Right lobe of liver (tissue), 6 donors: ENCODE results near the gene SUCLG2. TPM values are rescaled to one million over a fixed set of nuclear protein-coding genes. Genes with fewer than 3 reads are reported as not detected.

Source experiments
- ATAC-seq, 4 donors: fragments of 200-7000 bp; cut with Tn5 transposase; one replicate each; pipeline ENCODE4 v1.9.1; 2020; ENCODE audit warnings: mild to moderate bottlenecking in 4 of 4, moderate library complexity in 4 of 4
- DNase-seq, 3 donors: peaks; one replicate each; pipeline ENCODE4 v3.0.0-alpha.2; 2020
- H3K27ac ChIP-seq, 3 donors: fragments of 200-600 bp; one replicate each; pipeline ENCODE4 v1.8.0; 2022
- H3K27me3 ChIP-seq, 2 donors: fragments of 200-600 bp; one replicate each; pipeline ENCODE4 v1.8.0; 2022
- H3K36me3 ChIP-seq, 4 donors: fragments of 200-600 bp; sonication (generic) in 1 of 4; one replicate each; pipeline versions ENCODE4 v1.5.1 to v1.8.0; 2017 to 2022; ENCODE audit warnings: control low read depth in 1 of 4
- H3K4me1 ChIP-seq, 4 donors: fragments of 200-600 bp; sonication (generic) in 1 of 4; one replicate each; pipeline versions ENCODE4 v1.5.1 to v1.8.0; 2017 to 2022; ENCODE audit warnings: control low read depth in 1 of 4
- H3K4me3 ChIP-seq, 3 donors: fragments of 200-600 bp; one replicate each; pipeline ENCODE4 v1.8.0; 2022
- H3K9me3 ChIP-seq, 4 donors: fragments of 200-600 bp; sonication (generic) in 1 of 4; one replicate each; pipeline versions ENCODE4 v1.5.1 to v1.8.0; 2017 to 2022; ENCODE audit warnings: control low read depth in 1 of 4
- CTCF ChIP-seq, 4 donors: fragments of 200-600 bp in 3 of 4; fragments of 450-650 bp in 1 of 4; IDR thresholded peaks; one replicate each; pipeline versions ENCODE4 v1.5.1 to v1.8.0; 2016 to 2022; ENCODE audit warnings: antibody characterized with exemption in 4 of 4, mild to moderate bottlenecking in 2 of 4
- POLR2A ChIP-seq: fragments of 450-650 bp; IDR thresholded peaks from one replicate; pipeline ENCODE4 v1.6.1; 2017; ENCODE audit warnings: antibody characterized with exemption, mild to moderate bottlenecking
- WGBS: methylation state at CpG from one replicate; pipeline ENCODE4 v1.1.6; 2018; ENCODE audit warnings: low coverage, low lambda C conversion rate; ENCODE audit not compliant: insufficient coverage; ENCODE audit errors: missing lambda C conversion rate; 5-methylcytosine and 5-hydroxymethylcytosine counted together
- intact Hi-C, 2 donors: fragments of 100-400 bp; cut with DNase I; formaldehyde crosslinking; loops; one replicate each; pipeline versions ENCODE4 v1.11.2 to v1.14.1; 2022
- total RNA-seq, 6 experiments: library from RNA; depleted of rRNA in 2 of 6; stranded (reverse); fragments of >200 nt in 2 of 6; fragmentation: NEBNext Ultra II Directional in 3 of 6; extraction: Animal tissue kit (Norgen Biotek cat#: 25700) in 3 of 6; gene quantifications; one replicate each; pipeline versions ENCODE4 v1.1.0 to v1.2.4, GENCODE V29; 2016 to 2023
- donor health status: DM: no; HTN: yes; CAD: no.
- donor health status: DM: no; HTN: no; CAD: no.
- donor health status: DM: no; HTN: no; CAD: no.
- donor health status: DM: no; HTN: yes; CAD: no.
- donor health status: DM: no; HTN: yes; CAD: no.

The SUCLG2 gene
- total RNA-seq, 6 experiments from 2014 or later: 138 to 167 (median 158) TPM

DNA sequence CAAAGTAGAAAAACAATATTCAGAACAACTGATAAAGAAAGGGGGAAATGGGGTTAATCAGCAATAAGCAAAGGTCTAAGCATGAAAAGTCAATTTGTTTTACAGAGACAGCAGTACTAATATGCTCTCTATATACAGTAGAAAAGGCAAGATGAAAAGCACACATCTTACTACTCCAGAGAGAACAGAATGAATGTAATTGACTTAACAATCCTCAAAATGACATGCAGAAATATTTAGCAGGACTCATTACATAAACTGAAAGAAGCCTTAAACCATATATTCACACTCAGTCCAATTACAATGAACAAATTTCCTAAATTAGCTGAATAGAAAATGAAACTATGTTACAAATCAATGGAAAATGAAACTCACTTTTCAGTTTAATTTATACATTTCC, 319.8 kb downstream of the SUCLG2 start:
- Histone ChIP-seq H3K4me3 (no peak overlapping the region), H3K9me3 (peaks cover 0 to 5% (median 0%) of the 10 kb centered on the region in 4 donors), H3K4me1 (no peaks in the 10 kb centered on the region), H3K36me3 (no peaks in the 10 kb centered on the region), H3K27me3 (no peaks in the 10 kb centered on the region), H3K27ac (no peak overlapping the region)
- DNase-seq (no peak), ATAC-seq (no peak)
- intact Hi-C loops: no loop called here
- TF ChIP-seq POLR2A (no peak), CTCF (IDR thresholded peaks at IDR 0.05) (no peak)

DNA sequence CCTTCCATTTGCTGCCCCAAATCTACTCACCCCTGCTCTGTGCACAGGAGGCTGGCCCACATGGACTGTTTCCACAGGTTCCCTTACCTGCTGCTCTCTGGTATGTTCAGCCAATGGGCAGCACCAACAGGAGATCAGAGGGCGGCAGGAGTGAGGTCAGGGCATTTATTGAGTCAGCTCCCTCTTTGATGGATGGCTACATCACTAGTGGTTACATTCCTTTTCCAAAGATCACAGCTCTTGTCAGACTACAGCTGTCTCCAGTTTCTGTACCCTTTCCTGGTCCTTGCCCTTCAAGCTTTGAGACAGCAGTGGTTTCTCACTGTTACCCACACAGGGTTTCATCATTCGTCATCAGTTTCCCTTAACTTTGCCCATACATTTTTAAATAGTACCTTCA, 325.1 kb downstream of the SUCLG2 start:
- Histone ChIP-seq H3K4me3 (no peak overlapping the region), H3K9me3 (no peaks in the 10 kb centered on the region), H3K36me3 (no peaks in the 10 kb centered on the region), H3K27me3 (no peaks in the 10 kb centered on the region), H3K4me1 (no peaks in the 10 kb centered on the region), H3K27ac (no peak overlapping the region)
- DNase-seq (no peak), ATAC-seq (no peak)
- 60% methylated on average over 2 of the region's 2 CpGs for WGBS
- TF ChIP-seq POLR2A (no peak), CTCF (IDR thresholded peaks at IDR 0.05) (no peak)
- intact Hi-C loops: no loop called here

DNA sequence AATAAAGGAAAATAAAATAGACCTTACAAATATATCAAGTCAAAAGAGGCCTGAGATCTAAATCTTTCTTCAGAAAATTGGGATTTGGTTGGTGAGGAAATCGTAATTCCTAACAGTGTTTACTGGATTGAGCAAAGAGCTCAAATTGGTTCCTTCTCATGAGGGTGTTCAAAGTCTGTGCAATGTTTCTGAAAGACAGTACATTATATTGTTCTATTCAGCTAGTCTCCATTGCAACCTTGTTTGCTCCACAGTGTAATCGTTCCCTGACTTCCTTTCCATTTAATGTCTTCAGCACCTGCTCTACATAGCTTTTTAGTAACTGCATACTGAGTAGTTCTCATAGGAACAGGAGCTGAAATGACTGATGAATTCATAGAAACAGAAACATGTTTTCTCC, 326.8 kb downstream of the SUCLG2 start:
- 78% methylated on average over 2 of the region's 2 CpGs for WGBS
- Histone ChIP-seq H3K4me1 (no peaks in the 10 kb centered on the region), H3K4me3 (no peak overlapping the region), H3K27me3 (no peaks in the 10 kb centered on the region), H3K36me3 (no peaks in the 10 kb centered on the region), H3K9me3 (no peaks in the 10 kb centered on the region), H3K27ac (no peak overlapping the region)
- intact Hi-C loops: no loop called here
- DNase-seq (no peak), ATAC-seq (no peak)
- TF ChIP-seq POLR2A (no peak), CTCF (IDR thresholded peaks at IDR 0.05) (no peak)

DNA sequence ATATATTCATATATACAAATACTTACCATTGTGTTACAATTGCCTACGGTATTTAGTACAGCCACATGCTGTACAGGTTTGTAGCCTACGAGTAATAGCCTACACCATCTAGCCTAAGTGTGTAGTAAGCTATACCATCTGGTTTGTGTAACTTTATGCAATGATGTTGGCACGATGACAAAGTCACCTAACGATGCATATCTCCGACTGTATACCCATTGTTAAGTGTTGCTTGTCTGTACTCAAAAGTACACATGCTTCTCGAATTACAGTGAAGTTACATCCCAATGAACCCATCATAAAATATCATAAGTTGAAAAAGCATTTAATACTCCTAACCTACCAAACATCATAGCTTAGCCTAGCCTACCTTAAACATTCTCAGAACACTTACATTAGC, 329.2 kb downstream of the SUCLG2 start:
- TF ChIP-seq CTCF (IDR thresholded peaks at IDR 0.05): no peak
- TF ChIP-seq POLR2A: no peak
- no peak for DNase-seq
- H3K36me3 ChIP-seq: no peaks in the 10 kb centered on the region
- no peak for ATAC-seq
- H3K4me1 ChIP-seq: no peaks in the 10 kb centered on the region
- no peak overlapping the region for H3K4me3 ChIP-seq
- H3K27ac ChIP-seq: no peak overlapping the region
- H3K9me3 ChIP-seq: no peaks in the 10 kb centered on the region
- 83% methylated on average over 6 of the region's 6 CpGs for WGBS
- H3K27me3 ChIP-seq: no peaks in the 10 kb centered on the region
- intact Hi-C loops: no loop called here
